ENCODE results near the gene GPLD1.

DNA sequence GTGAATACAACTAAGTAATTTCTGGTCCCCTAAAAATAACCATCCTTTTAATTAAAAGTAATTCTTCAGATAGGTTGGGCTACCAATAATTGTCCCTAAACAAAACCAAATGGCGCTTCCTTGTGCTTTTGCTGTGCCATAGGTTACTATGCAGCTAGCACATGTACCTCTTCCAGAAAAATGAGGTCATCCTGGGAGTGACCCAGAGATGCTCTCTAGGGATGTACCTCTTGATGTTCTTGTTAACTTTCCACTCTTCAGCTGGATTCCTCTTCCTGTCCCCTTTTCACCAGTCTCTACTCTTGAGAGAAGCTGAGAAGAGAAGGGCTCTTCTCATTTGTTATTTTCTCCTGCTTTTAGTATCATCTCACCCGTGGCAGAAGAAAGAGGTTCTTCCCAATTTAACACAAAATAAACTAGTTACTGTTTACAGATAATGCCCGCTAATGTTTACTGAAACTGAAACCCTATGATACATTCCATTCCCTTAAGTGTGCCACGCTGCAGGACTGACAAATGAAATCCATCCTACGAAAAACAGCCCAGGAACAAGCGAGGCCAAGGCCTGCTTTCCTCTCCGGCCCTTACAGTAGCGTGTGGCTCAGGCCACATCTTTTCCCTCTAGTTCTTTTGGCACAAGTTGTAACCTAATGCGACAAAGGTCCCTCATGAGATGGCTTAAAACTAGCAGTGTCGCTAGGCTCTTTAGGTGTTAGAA, 62.5 kb downstream of the GPLD1 start:
- TF ChIP-seq, protein P1, sequence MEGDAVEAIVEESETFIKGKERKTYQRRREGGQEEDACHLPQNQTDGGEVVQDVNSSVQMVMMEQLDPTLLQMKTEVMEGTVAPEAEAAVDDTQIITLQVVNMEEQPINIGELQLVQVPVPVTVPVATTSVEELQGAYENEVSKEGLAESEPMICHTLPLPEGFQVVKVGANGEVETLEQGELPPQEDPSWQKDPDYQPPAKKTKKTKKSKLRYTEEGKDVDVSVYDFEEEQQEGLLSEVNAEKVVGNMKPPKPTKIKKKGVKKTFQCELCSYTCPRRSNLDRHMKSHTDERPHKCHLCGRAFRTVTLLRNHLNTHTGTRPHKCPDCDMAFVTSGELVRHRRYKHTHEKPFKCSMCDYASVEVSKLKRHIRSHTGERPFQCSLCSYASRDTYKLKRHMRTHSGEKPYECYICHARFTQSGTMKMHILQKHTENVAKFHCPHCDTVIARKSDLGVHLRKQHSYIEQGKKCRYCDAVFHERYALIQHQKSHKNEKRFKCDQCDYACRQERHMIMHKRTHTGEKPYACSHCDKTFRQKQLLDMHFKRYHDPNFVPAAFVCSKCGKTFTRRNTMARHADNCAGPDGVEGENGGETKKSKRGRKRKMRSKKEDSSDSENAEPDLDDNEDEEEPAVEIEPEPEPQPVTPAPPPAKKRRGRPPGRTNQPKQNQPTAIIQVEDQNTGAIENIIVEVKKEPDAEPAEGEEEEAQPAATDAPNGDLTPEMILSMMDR (IDR thresholded peaks at IDR 0.05): no peak
- TF ChIP-seq EP300 (IDR thresholded peaks at IDR 0.05): no peak
- TF ChIP-seq POLR2A (IDR thresholded peaks at IDR 0.05): no peak
